Progenitor cell of endocrine pancreas (in vitro differentiated cells): Measurements from ENCODE around the gene TSSK6. TPM values are rescaled to one million over a fixed set of nuclear protein-coding genes. Genes with fewer than 3 reads are reported as not detected.
"Not testable (repeated sequence)": the region's sequence is repeated elsewhere in the genome, so short reads cannot be mapped to it uniquely, and the experiment has no call there.

Experiments
- DNase-seq: peaks from one replicate; pipeline ENCODE4 v3.0.0; 2021; ENCODE audit warnings: low spot score; ENCODE audit not compliant: unreplicated experiment
- H3K27ac Mint-ChIP-seq: 2 replicates; pipeline ENCODE4 v1.8.0; 2021; ENCODE audit warnings: mild to moderate bottlenecking, moderate library complexity, mixed read lengths
- H3K27me3 Mint-ChIP-seq: 2 replicates; pipeline ENCODE4 v1.8.0; 2021; ENCODE audit warnings: mixed read lengths
- H3K36me3 Mint-ChIP-seq: 2 replicates; pipeline ENCODE4 v1.8.0; 2022; ENCODE audit warnings: mixed read lengths; ENCODE audit not compliant: insufficient read depth
- H3K4me1 Mint-ChIP-seq: 2 replicates; pipeline ENCODE4 v1.8.0; 2021; ENCODE audit warnings: low read depth, mixed read lengths
- H3K4me3 Mint-ChIP-seq: 2 replicates; pipeline ENCODE4 v1.8.0; 2021; ENCODE audit warnings: low read depth, mild to moderate bottlenecking, moderate library complexity, mixed read lengths
- H3K9me3 Mint-ChIP-seq: 2 replicates; pipeline ENCODE4 v1.8.0; 2021; ENCODE audit warnings: low read depth, mixed read lengths
- CTCF ChIP-seq: fragments of 200-600 bp; sonication (generic); IDR thresholded peaks from one replicate; pipeline ENCODE4 v1.5.0; 2021; ENCODE audit warnings: antibody characterized with exemption, mild to moderate bottlenecking; ENCODE audit not compliant: unreplicated experiment
- total RNA-seq: library from RNA; stranded (reverse); gene quantifications from 2 replicates; pipeline ENCODE4 v1.2.1, GENCODE V29; 2021

TSSK6 gene
- total RNA-seq, 1 donor from 2014 or later = 3.3 TPM

GRCh38 chr19:19475849-19476828 is 39.2 kb downstream of the TSSK6 start:
- Mint-ChIP-seq H3K36me3 (no peaks in the 10 kb centered on the region), H3K9me3 (no peaks in the 10 kb centered on the region), H3K27ac (peak overlapping the region; percentile 49), H3K4me1 (peaks cover 7% of the 10 kb centered on the region), H3K27me3 (no peaks in the 10 kb centered on the region), H3K4me3 (no peak overlapping the region)
- no peak for DNase-seq
- TF ChIP-seq CTCF = peak; percentile 47

GRCh38 chr19:19475015-19475765 is 40.2 kb downstream of the TSSK6 start:
- no peaks in the 10 kb centered on the region for H3K27me3 Mint-ChIP-seq
- peaks cover 4% of the 10 kb centered on the region for H3K36me3 Mint-ChIP-seq
- no peak overlapping the region for H3K4me3 Mint-ChIP-seq
- peak overlapping the region; percentile 49 for H3K27ac Mint-ChIP-seq
- no peak for DNase-seq
- no peaks in the 10 kb centered on the region for H3K9me3 Mint-ChIP-seq
- TF ChIP-seq CTCF = no peak
- peaks cover 7% of the 10 kb centered on the region for H3K4me1 Mint-ChIP-seq

GRCh38 chr19:19472106-19472505 is 43.2 kb downstream of the TSSK6 start:
- Mint-ChIP-seq H3K9me3 (peaks cover 16% of the 10 kb centered on the region), H3K36me3 (peaks cover 26% of the 10 kb centered on the region)
- not testable (repeated sequence) for DNase-seq, H3K27ac Mint-ChIP-seq, H3K27me3 Mint-ChIP-seq, H3K4me3 Mint-ChIP-seq, H3K4me1 Mint-ChIP-seq

- Mint-ChIP-seq H3K4me3 (no peak overlapping the region), H3K27me3 (no peaks in the 10 kb centered on the region), H3K27ac (no peak overlapping the region), H3K4me1 (peaks cover 4% of the 10 kb centered on the region), H3K36me3 (peaks cover 30% of the 10 kb centered on the region), H3K9me3 (peaks cover 18% of the 10 kb centered on the region)
- no peak for TF ChIP-seq CTCF
- DNase-seq = no peak
Measured at GRCh38 chr19:19471682-19472081, 43.7 kb downstream of the TSSK6 start.

- H3K4me3 Mint-ChIP-seq = no peak overlapping the region
- no peaks in the 10 kb centered on the region for H3K27me3 Mint-ChIP-seq
- H3K4me1 Mint-ChIP-seq = peaks cover 2% of the 10 kb centered on the region
- DNase-seq = no peak
- H3K9me3 Mint-ChIP-seq = peaks cover 20% of the 10 kb centered on the region
- H3K36me3 Mint-ChIP-seq = peaks cover 40% of the 10 kb centered on the region
- no peak for TF ChIP-seq CTCF
- peak overlapping the region; percentile 15 for H3K27ac Mint-ChIP-seq
Measured at GRCh38 chr19:19470579-19470978, 44.8 kb downstream of the TSSK6 start.
